HFFc6 (cell line): ENCODE results near the gene PLK5. TPM values are rescaled to one million over a fixed set of nuclear protein-coding genes. Genes with fewer than 3 reads are reported as not detected.

Experiments
- DNase-seq: peaks from one replicate; pipeline ENCODE4 v3.0.0-alpha.2; 2018
- H3K27ac Mint-ChIP-seq: 2 replicates; pipeline ENCODE4 v1.8.0; 2020; ENCODE audit warnings: mild to moderate bottlenecking, mixed read lengths
- H3K27me3 Mint-ChIP-seq: 2 replicates; pipeline ENCODE4 v1.8.0; 2021; ENCODE audit warnings: mild to moderate bottlenecking, moderate library complexity, mixed read lengths; ENCODE audit not compliant: insufficient read depth
- H3K36me3 Mint-ChIP-seq: 2 replicates; pipeline ENCODE4 v1.8.0; 2021; ENCODE audit warnings: low read depth, mixed read lengths
- H3K4me1 Mint-ChIP-seq: 2 replicates; pipeline ENCODE4 v1.8.0; 2020; ENCODE audit warnings: low read depth, mixed read lengths
- H3K4me3 Mint-ChIP-seq: 2 replicates; pipeline ENCODE4 v1.8.0; 2020; ENCODE audit warnings: mild to moderate bottlenecking, moderate library complexity, mixed read lengths
- H3K9me3 Mint-ChIP-seq: 2 replicates; pipeline ENCODE4 v1.8.0; 2020; ENCODE audit warnings: mild to moderate bottlenecking, mixed read lengths
- CTCF ChIP-seq: fragments of 200-600 bp; sonication (generic); IDR thresholded peaks from 2 replicates; pipeline ENCODE4 v1.5.0; 2021; ENCODE audit warnings: antibody characterized with exemption, mild to moderate bottlenecking
- total RNA-seq, 6 experiments: library from RNA; stranded (reverse); fragmentation: NEBNext Ultra II Directional; extraction: Animal tissue kit (Norgen Biotek cat#: 25700); gene quantifications; 2 replicates in 1 of 6; 3 replicates in 5 of 6; pipeline ENCODE4 v1.2.3, GENCODE V29; 2021

Gene PLK5
- total RNA-seq, 6 experiments from 2014 or later = 0.26 to 1.3 (median 0.70) TPM

GRCh38 chr19:1509602-1510441 lies 14.1 kb upstream of the PLK5 start:
- Mint-ChIP-seq H3K36me3 (peaks cover 6% of the 10 kb centered on the region; the same call in 1 of the 2 replicates), H3K9me3 (0 out of 2 replicates have a peak, but pooled peaks cover 3% of the 10 kb centered on the region), H3K4me1 (peaks cover 5% of the 10 kb centered on the region; the same call in 1 of the 2 replicates), H3K27me3 (peaks cover 3% of the 10 kb centered on the region), H3K4me3 (no peak overlapping the region), H3K27ac (no peak overlapping the region)
- TF ChIP-seq CTCF = no peak
- DNase-seq = no peak

- H3K36me3 Mint-ChIP-seq = peaks cover 3% of the 10 kb centered on the region; the same call in 1 of the 2 replicates
- H3K27me3 Mint-ChIP-seq = peaks cover 3% of the 10 kb centered on the region; the same call in 1 of the 2 replicates
- 0 out of 2 replicates have a peak, but pooled peaks cover 3% of the 10 kb centered on the region for H3K9me3 Mint-ChIP-seq
- H3K4me3 Mint-ChIP-seq = no peak overlapping the region
- DNase-seq = no peak
- peaks cover 5% of the 10 kb centered on the region; the same call in 1 of the 2 replicates for H3K4me1 Mint-ChIP-seq
- H3K27ac Mint-ChIP-seq = no peak overlapping the region
- no peak for TF ChIP-seq CTCF
These were observed 13.5 kb upstream of the PLK5 start for GRCh38 chr19:1510442-1510806.

- H3K9me3 Mint-ChIP-seq = 0 out of 2 replicates have a peak, but pooled peaks cover 3% of the 10 kb centered on the region
- H3K27me3 Mint-ChIP-seq = peaks cover 3% of the 10 kb centered on the region; the same call in 1 of the 2 replicates
- no peaks in the 10 kb centered on the region; the same call in 1 of the 2 replicates for H3K36me3 Mint-ChIP-seq
- H3K27ac Mint-ChIP-seq = no peak overlapping the region
- DNase-seq = no peak
- peaks cover 5% of the 10 kb centered on the region; the same call in 1 of the 2 replicates for H3K4me1 Mint-ChIP-seq
- no peak for TF ChIP-seq CTCF
- H3K4me3 Mint-ChIP-seq = no peak overlapping the region
These were observed 13.1 kb upstream of the PLK5 start for GRCh38 chr19:1510807-1511206.

- H3K4me3 Mint-ChIP-seq = peak overlapping the region; percentile 84
- H3K36me3 Mint-ChIP-seq = no peaks in the 10 kb centered on the region; the same call in 1 of the 2 replicates
- H3K9me3 Mint-ChIP-seq = 0 out of 2 replicates have a peak, but pooled peaks cover 3% of the 10 kb centered on the region
- peaks cover 2% of the 10 kb centered on the region; the same call in 1 of the 2 replicates for H3K27me3 Mint-ChIP-seq
- no peak for DNase-seq
- no peak for TF ChIP-seq CTCF
- H3K27ac Mint-ChIP-seq = no peak overlapping the region
- H3K4me1 Mint-ChIP-seq = peaks cover 5% of the 10 kb centered on the region; the same call in 1 of the 2 replicates
These were observed 12.3 kb upstream of the PLK5 start for GRCh38 chr19:1511318-1512317.
